ENCODE measurements around the gene PIN4.

GRCh38 chrX:72146527-72146926 lies 35.0 kb upstream of the PIN4 start:
- TF ChIP-seq CTCF (IDR thresholded peaks at IDR 0.05; ENCODE audit: extremely low read depth in 1 of 2, insufficient read depth in 1 of 2, low read depth in 1 of 2, low read length in 2 of 2) (no peak), MYC (IDR thresholded peaks at IDR 0.05; ENCODE audit: low read depth, low read length) (no peak), POLR2AphosphoS5 (IDR thresholded peaks at IDR 0.05; ENCODE audit: insufficient read depth, low read depth, low read length) (no peak), EZH2 (IDR thresholded peaks at IDR 0.05; ENCODE audit: borderline replicate concordance, low read depth, low read length, severe bottlenecking) (no peak), POLR2A (IDR thresholded peaks at IDR 0.05; ENCODE audit: low read depth, low read length) (no peak)

All from endothelial cell of umbilical vein (primary cell).